Calu3 (cell line): ENCODE data around the gene TADA3. TPM values are rescaled to one million over a fixed set of nuclear protein-coding genes. Genes with fewer than 3 reads are reported as not detected.
A peak's percentile ranks its signal among the peaks of the same experiment; 100 is the strongest.

Experiments used
- BruUV-seq: library from RNA; stranded (reverse); fragments of 400-500 nt; replicated peaks from 2 replicates; lab custom pipeline; 2021; lab: Mats Ljungman, UMichigan
- CTCF ChIA-PET: fragments of 300-600 bp; sonication (Branson Sonifier 250); formaldehyde crosslinking; loops from one replicate; lab custom pipeline; 2022; ENCODE audit warnings: antibody characterized with exemption; lab: Charles Lee
- DNase-seq: peaks from one replicate; pipeline ENCODE4 v3.0.0; 2022
- H3K27ac Mint-ChIP-seq: one replicate; pipeline ENCODE4 v1.8.0; 2022; ENCODE audit warnings: mixed read lengths; ENCODE audit not compliant: unreplicated experiment
- H3K27me3 Mint-ChIP-seq: one replicate; pipeline ENCODE4 v1.8.0; 2022; ENCODE audit warnings: mixed read lengths; ENCODE audit not compliant: unreplicated experiment
- H3K36me3 Mint-ChIP-seq: one replicate; pipeline ENCODE4 v1.8.0; 2022; ENCODE audit warnings: mild to moderate bottlenecking, moderate library complexity, mixed read lengths; ENCODE audit not compliant: insufficient read depth, unreplicated experiment
- H3K4me1 Mint-ChIP-seq: one replicate; pipeline ENCODE4 v1.8.0; 2022; ENCODE audit warnings: mild to moderate bottlenecking, low read depth, mixed read lengths; ENCODE audit not compliant: unreplicated experiment
- H3K4me3 Mint-ChIP-seq: one replicate; pipeline ENCODE4 v1.8.0; 2022; ENCODE audit warnings: mild to moderate bottlenecking, low read depth, moderate library complexity, mixed read lengths; ENCODE audit not compliant: unreplicated experiment
- H3K9me3 Mint-ChIP-seq: one replicate; pipeline ENCODE4 v1.8.0; 2022; ENCODE audit warnings: low read depth, mixed read lengths; ENCODE audit not compliant: unreplicated experiment
- CTCF ChIP-seq: fragments of 200-600 bp; IDR thresholded peaks from one replicate; pipeline ENCODE4 v1.8.0; 2022; ENCODE audit warnings: antibody characterized with exemption; ENCODE audit not compliant: unreplicated experiment
- intact Hi-C: fragments of 100-400 bp; cut with micrococcal nuclease; formaldehyde crosslinking; loops from one replicate; pipeline ENCODE4 v1.10.0; 2022; ENCODE audit not compliant: unreplicated experiment
- total RNA-seq: library from RNA; stranded (reverse); gene quantifications from 2 replicates; pipeline ENCODE4 v1.2.3, GENCODE V29; 2022

Gene TADA3
- total RNA-seq, 1 experiment from 2014 or later: 48.5 TPM

- Mint-ChIP-seq H3K9me3 (no peaks in the 10 kb centered on the region), H3K36me3 (peaks cover 50% of the 10 kb centered on the region), H3K4me3 (peak overlapping the region; percentile 62), H3K27ac (peak overlapping the region; percentile 43), H3K4me1 (peaks cover 28% of the 10 kb centered on the region), H3K27me3 (no peaks in the 10 kb centered on the region)
- intact Hi-C loops: no loop called here
- CTCF ChIA-PET: no interaction called here
- BruUV-seq: no TSS peak
- DNase-seq: no peak
- no peak for TF ChIP-seq CTCF
These were observed 18.6 kb upstream of the TADA3 start for GRCh38 chr3:9810846-9811245.

GRCh38 chr3:9810433-9810770 lies 18.1 kb upstream of the TADA3 start:
- peaks cover 54% of the 10 kb centered on the region for H3K36me3 Mint-ChIP-seq
- H3K9me3 Mint-ChIP-seq: no peaks in the 10 kb centered on the region
- peak overlapping the region; percentile 43 for H3K27ac Mint-ChIP-seq
- DNase-seq: no peak
- H3K27me3 Mint-ChIP-seq: no peaks in the 10 kb centered on the region
- no peak for TF ChIP-seq CTCF
- no TSS peak for BruUV-seq
- intact Hi-C loops: no loop called here
- peaks cover 28% of the 10 kb centered on the region for H3K4me1 Mint-ChIP-seq
- H3K4me3 Mint-ChIP-seq: peak overlapping the region; percentile 62
- CTCF ChIA-PET: no interaction called here

DNA sequence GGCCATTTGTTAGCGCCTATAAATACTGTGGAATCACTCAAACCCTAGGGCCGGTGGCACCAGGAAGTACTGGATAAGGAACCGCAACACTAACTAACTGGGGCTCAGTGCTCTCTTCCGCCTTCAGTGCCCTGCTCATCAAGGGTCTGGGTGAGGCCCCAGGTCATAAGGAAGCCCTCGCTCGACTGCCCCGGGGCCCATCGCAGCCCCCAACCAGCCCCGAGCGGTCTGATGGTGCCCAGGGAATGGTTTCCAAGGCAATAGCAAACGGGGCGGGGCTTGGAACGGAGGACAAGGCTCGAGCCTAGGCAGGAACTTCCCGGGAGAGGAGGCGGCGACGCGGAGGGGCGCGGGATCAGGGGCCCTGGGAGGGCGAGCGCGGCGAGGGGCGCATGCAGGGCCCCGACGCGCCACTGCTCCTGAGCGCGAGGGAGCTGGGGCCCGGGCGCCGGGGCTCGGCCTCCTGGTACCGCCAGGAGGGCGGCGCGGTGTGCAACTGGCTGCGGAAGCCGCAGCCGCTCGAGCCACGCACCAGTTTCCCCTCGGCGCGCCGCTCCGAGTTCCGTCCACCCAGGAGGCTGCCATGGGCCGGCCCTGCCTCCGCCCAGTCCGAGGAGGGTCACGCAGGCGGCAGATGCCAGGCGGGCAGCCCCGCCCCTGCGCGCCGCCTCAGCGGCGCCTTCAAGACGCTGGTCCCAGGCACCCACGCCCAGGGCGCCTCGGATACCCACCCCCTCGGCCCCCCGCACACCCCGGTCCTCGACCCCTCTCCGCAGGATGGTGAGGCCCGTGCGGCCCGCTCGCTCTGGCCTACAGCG lies 17.6 kb upstream of the TADA3 start, which contains the start of gene TTLL3:
TTLL3 (plus strand) TSS at position 648 of the 818 bp plus-strand sequence. CDS start 400 bp downstream, outside the sequence.
- BruUV-seq: no TSS peak
- peaks cover 60% of the 10 kb centered on the region for H3K36me3 Mint-ChIP-seq
- intact Hi-C loops: no loop called here
- CTCF ChIA-PET: no interaction called here
- H3K9me3 Mint-ChIP-seq: no peaks in the 10 kb centered on the region
- no peaks in the 10 kb centered on the region for H3K27me3 Mint-ChIP-seq
- H3K4me1 Mint-ChIP-seq: peaks cover 28% of the 10 kb centered on the region
- peak; percentile 73 for DNase-seq
- TF ChIP-seq CTCF: no peak
- peak within 1 kb of the TSS; percentile 62 for H3K4me3 Mint-ChIP-seq
- peak within 1 kb of the TSS; percentile 84 for H3K27ac Mint-ChIP-seq

GRCh38 chr3:9809239-9809614 lies 17.0 kb upstream of the TADA3 start:
- Mint-ChIP-seq H3K4me1 (peaks cover 28% of the 10 kb centered on the region), H3K36me3 (peaks cover 66% of the 10 kb centered on the region), H3K4me3 (peak overlapping the region; percentile 62), H3K27me3 (no peaks in the 10 kb centered on the region), H3K9me3 (no peaks in the 10 kb centered on the region), H3K27ac (peak overlapping the region; percentile 84)
- intact Hi-C loops: no loop called here
- peak; percentile 18 for DNase-seq
- CTCF ChIA-PET: no interaction called here
- TF ChIP-seq CTCF: no peak
- no TSS peak for BruUV-seq
